SU-DHL-6 (cell line): Measurements from ENCODE around the gene GZMH.

ENCODE experiments used
- H2AFZ ChIP-seq: fragments of 200-600 bp; sonication (generic); 2 replicates; pipeline ENCODE4 v1.6.1; 2014; ENCODE audit warnings: low read depth, mild to moderate bottlenecking, moderate library complexity, mixed read lengths, antibody characterized with exemption, low read length; ENCODE audit not compliant: severe bottlenecking
- H3F3A ChIP-seq: fragments of 200-600 bp; shearing (Covaris generic); 2 replicates; pipeline ENCODE4 v1.6.0; 2016; ENCODE audit warnings: antibody characterized with exemption, mild to moderate bottlenecking; ENCODE audit not compliant: insufficient read depth
- H3K27ac ChIP-seq: fragments of 200-600 bp; sonication (generic); 2 replicates; pipeline ENCODE4 v1.5.1; 2016; ENCODE audit warnings: low read depth, mild to moderate bottlenecking, low read length, moderate library complexity, mixed read lengths
- H3K27me3 ChIP-seq: fragments of 200-600 bp; sonication (generic), shearing (Covaris generic); 2 replicates; pipeline ENCODE4 v1.6.0; 2014; ENCODE audit warnings: mild to moderate bottlenecking, low read length
- H3K36me3 ChIP-seq: fragments of 200-600 bp; sonication (generic); 2 replicates; pipeline ENCODE4 v1.6.1; 2014; ENCODE audit warnings: mild to moderate bottlenecking, low read length, mixed read lengths
- H3K4me2 ChIP-seq: fragments of 300-600, 200-600 bp; shearing (Covaris generic), sonication (generic); 2 replicates; pipeline ENCODE4 v1.6.0; 2014; ENCODE audit warnings: low read length, low read depth, mild to moderate bottlenecking; ENCODE audit not compliant: poor library complexity, severe bottlenecking
- H3K4me3 ChIP-seq: fragments of 200-600 bp; sonication (generic); 2 replicates; pipeline ENCODE4 v1.5.1; 2014; ENCODE audit warnings: antibody characterized with exemption, low read length, mild to moderate bottlenecking, mixed read lengths; ENCODE audit not compliant: insufficient read depth, poor library complexity, severe bottlenecking
- H3K79me2 ChIP-seq: fragments of 200-600 bp; sonication (generic); 2 replicates; pipeline ENCODE4 v1.6.1; 2014; ENCODE audit warnings: mild to moderate bottlenecking, low read length, moderate library complexity; ENCODE audit not compliant: insufficient read depth
- H3K9ac ChIP-seq: fragments of 200-600 bp; sonication (generic); 2 replicates; pipeline ENCODE4 v1.7.0; 2014; ENCODE audit warnings: mild to moderate bottlenecking, low read length
- H3K9me2 ChIP-seq: fragments of 200-600 bp; sonication (generic); replicated peaks from 2 replicates; pipeline ENCODE4 v1.6.1; 2014; ENCODE audit warnings: low read length; ENCODE audit not compliant: insufficient read depth
- H3K9me3 ChIP-seq: fragments of 200-600 bp; sonication (generic); 2 replicates; pipeline ENCODE4 v1.6.1; 2014; ENCODE audit warnings: low read length, mixed read lengths; ENCODE audit not compliant: insufficient read depth
- H4K20me1 ChIP-seq: fragments of 200-600 bp; sonication (generic); 2 replicates; pipeline ENCODE4 v1.6.1; 2014; ENCODE audit warnings: low read depth, mild to moderate bottlenecking, antibody characterized with exemption, low read length, moderate library complexity, mixed read lengths
- EZH2phosphoT487 ChIP-seq: fragments of 200-600 bp; sonication (generic), shearing (Covaris generic); conservative IDR thresholded peaks from 2 replicates; pipeline ENCODE4 v1.6.1; 2018; ENCODE audit warnings: mild to moderate bottlenecking, antibody characterized with exemption, low read length, moderate library complexity, mixed read lengths
- TF ChIP-seq, protein P1 (sequence below): fragments of 200-600 bp; sonication (generic); IDR thresholded peaks from one replicate; pipeline ENCODE4 v1.5.1; 2017; ENCODE audit warnings: antibody characterized with exemption, mild to moderate bottlenecking, low read length, moderate library complexity; ENCODE audit not compliant: insufficient read depth, poor library complexity, severe bottlenecking

GZMH gene

DNA sequence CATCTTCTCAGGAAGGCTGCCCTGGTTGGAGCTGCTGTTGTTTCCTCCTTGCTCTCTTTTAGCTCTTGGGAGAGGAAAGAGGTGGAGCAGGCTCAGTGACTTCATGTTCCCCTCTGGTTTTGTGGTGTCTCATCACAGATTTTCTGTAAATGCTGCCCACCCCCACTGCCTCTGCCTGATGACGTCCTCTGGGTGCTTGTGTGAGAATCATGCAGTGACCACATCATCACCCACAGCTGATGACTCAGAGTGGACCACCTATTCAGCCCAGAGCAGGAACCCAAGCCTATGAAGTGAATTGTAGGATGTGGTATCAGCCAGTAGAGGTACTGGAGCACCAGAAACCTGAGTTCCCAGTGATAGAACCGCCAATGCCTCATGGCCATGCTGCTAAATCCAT, 24.7 kb upstream of the GZMH start, which contains the start of gene GZMB:
Gene GZMB (minus strand): TSS at position 33 of the 400 bp plus-strand sequence. CDS start 30 bp downstream, at position 3.
- Histone ChIP-seq H4K20me1 (no peaks in the 10 kb centered on the region), H3K36me3 (no peaks in the 10 kb centered on the region), H3K79me2 (no peaks in the 10 kb centered on the region), H3K27me3 (no peaks in the 10 kb centered on the region), H3F3A (no peaks in the 10 kb centered on the region), H2AFZ (no peak within 1 kb of the TSS), H3K4me3 (no peak within 1 kb of the TSS), H3K9me2 (no peaks in the 10 kb centered on the region), H3K9me3 (no peaks in the 10 kb centered on the region), H3K4me2 (no peak within 1 kb of the TSS), H3K9ac (no peak within 1 kb of the TSS), H3K27ac (no peak within 1 kb of the TSS)
- no peak for TF ChIP-seq EZH2phosphoT487
- TF ChIP-seq, protein P1, sequence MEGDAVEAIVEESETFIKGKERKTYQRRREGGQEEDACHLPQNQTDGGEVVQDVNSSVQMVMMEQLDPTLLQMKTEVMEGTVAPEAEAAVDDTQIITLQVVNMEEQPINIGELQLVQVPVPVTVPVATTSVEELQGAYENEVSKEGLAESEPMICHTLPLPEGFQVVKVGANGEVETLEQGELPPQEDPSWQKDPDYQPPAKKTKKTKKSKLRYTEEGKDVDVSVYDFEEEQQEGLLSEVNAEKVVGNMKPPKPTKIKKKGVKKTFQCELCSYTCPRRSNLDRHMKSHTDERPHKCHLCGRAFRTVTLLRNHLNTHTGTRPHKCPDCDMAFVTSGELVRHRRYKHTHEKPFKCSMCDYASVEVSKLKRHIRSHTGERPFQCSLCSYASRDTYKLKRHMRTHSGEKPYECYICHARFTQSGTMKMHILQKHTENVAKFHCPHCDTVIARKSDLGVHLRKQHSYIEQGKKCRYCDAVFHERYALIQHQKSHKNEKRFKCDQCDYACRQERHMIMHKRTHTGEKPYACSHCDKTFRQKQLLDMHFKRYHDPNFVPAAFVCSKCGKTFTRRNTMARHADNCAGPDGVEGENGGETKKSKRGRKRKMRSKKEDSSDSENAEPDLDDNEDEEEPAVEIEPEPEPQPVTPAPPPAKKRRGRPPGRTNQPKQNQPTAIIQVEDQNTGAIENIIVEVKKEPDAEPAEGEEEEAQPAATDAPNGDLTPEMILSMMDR = no peak

DNA sequence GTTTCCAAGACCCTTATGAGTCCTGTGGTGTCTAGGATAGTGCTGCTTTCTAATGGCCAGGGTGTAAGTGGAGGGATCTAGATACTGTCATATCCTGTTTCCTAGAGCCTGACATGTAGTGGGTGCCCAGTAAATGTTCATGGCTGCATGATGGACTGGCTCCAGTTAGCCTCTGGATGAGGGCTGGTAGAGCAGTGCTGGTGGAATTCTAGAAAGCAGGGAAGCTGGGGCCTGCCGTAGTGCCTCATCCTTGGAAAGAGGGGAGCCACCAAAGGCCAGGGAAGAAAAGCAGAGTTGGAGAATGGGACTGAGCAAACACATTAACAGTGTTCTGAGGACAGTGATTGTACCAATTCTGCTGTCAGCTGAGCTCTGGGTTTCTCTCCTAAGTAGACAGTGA, 23.9 kb upstream of the GZMH start:
- Histone ChIP-seq H3K27ac (no peak overlapping the region), H3K79me2 (no peaks in the 10 kb centered on the region), H3K36me3 (no peaks in the 10 kb centered on the region), H3K9me3 (no peaks in the 10 kb centered on the region), H3K4me2 (no peak overlapping the region), H3K9me2 (no peaks in the 10 kb centered on the region), H3K27me3 (no peaks in the 10 kb centered on the region), H3K9ac (no peak overlapping the region), H2AFZ (no peak overlapping the region), H3K4me3 (no peak overlapping the region), H3F3A (no peaks in the 10 kb centered on the region), H4K20me1 (no peaks in the 10 kb centered on the region)
- TF ChIP-seq EZH2phosphoT487 = no peak
- TF ChIP-seq, protein P1 = no peak

DNA sequence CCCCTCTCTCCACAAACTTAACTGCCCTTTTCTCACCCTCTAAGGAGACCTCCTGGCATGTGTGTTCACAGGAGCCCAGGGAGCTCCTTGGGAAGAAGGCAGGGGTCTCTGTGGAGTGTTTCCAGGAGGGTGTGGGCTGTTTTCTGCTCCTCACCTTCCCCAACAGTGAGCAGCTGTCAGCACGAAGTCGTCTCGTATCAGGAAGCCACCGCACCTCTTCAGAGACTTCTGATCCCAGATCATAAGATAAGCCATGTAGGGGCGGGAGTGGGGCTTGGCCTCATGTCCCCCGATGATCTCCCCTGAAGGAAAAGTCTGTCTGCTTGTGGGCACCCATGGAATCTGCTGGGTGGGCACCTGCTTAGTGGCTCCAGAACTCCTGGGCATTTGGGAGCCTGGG, 23.3 kb upstream of the GZMH start:
- Histone ChIP-seq H3K9me3 (no peaks in the 10 kb centered on the region), H3K36me3 (no peaks in the 10 kb centered on the region), H3K9ac (no peak overlapping the region), H3K79me2 (no peaks in the 10 kb centered on the region), H2AFZ (no peak overlapping the region), H3K4me3 (no peak overlapping the region), H3K27ac (no peak overlapping the region), H3K9me2 (no peaks in the 10 kb centered on the region), H3F3A (no peaks in the 10 kb centered on the region), H4K20me1 (no peaks in the 10 kb centered on the region), H3K27me3 (no peaks in the 10 kb centered on the region), H3K4me2 (no peak overlapping the region)
- TF ChIP-seq, protein P1 = no peak
- TF ChIP-seq EZH2phosphoT487 = no peak
